GM12878 (cell line): ENCODE measurements around the gene CTNNA3. TPM values are rescaled to one million over a fixed set of nuclear protein-coding genes. Genes with fewer than 3 reads are reported as not detected.

Source experiments
- ATAC-seq: fragments of 200-7000 bp; cut with Tn5 transposase; 3 replicates; pipeline ENCODE4 v1.9.1; 2020; ENCODE audit warnings: mild to moderate bottlenecking, moderate library complexity
- BruUV-seq: library from RNA; stranded (reverse); fragments of 400-500 nt; replicated peaks from 2 replicates; lab custom pipeline; 2021; lab: Mats Ljungman, UMichigan
- CTCF ChIA-PET: fragments of 300-600 bp; sonication (Branson Sonifier 250); formaldehyde crosslinking; extraction: SDS; loops from one replicate; lab custom pipeline; 2021; ENCODE audit warnings: inconsistent platforms; lab: Yijun Ruan, JAX
- POLR2A ChIA-PET: fragments of 350-600 bp; formaldehyde crosslinking; extraction: SDS; loops from one replicate; lab custom pipeline; 2021; ENCODE audit warnings: inconsistent platforms; lab: Charles Lee
- RAD21 ChIA-PET: fragments of 300-600 bp; sonication (Branson Sonifier 250); formaldehyde crosslinking; loops from one replicate; lab custom pipeline; 2023; ENCODE audit warnings: antibody characterized with exemption; ENCODE audit not compliant: unreplicated experiment; lab: Charles Lee
- SMC1A ChIA-PET: fragments of 300-600 bp; sonication (Branson Sonifier 250); formaldehyde crosslinking; loops from one replicate; lab custom pipeline; 2023; ENCODE audit not compliant: unreplicated experiment, uncharacterized antibody; lab: Charles Lee
- DNase-seq: peaks from one replicate; pipeline ENCODE4 v3.0.0-alpha.2; 2011; ENCODE audit warnings: low read depth, low spot score
- FAIRE-seq: peaks from 3 replicates; lab custom pipeline; 2011; peaks lifted over from hg19 to GRCh38; lab: Jason Lieb, UNC
- H2AFZ ChIP-seq: 2 replicates; pipeline ENCODE4 v1.6.0; 2011; ENCODE audit warnings: low read depth, low read length, control low read depth; ENCODE audit not compliant: control insufficient read depth
- H3K27ac ChIP-seq: 2 replicates; pipeline ENCODE4 v1.5.1; 2011; ENCODE audit warnings: control low read depth; ENCODE audit not compliant: control insufficient read depth, insufficient read depth
- H3K27me3 ChIP-seq, 2 experiments: replicated peaks in 1 of 2; 2 replicates each; pipeline versions ENCODE4 v1.6.0 to v1.6.1; 2011; ENCODE audit warnings: low read length in 1 of 2; ENCODE audit not compliant: control insufficient read depth in 2 of 2, insufficient read depth in 2 of 2
- H3K36me3 ChIP-seq, 2 experiments: 2 replicates each; pipeline ENCODE4 v1.5.1; 2011; ENCODE audit warnings: low read length in 1 of 2; ENCODE audit not compliant: control insufficient read depth in 2 of 2, insufficient read depth in 2 of 2
- H3K4me1 ChIP-seq: 2 replicates; pipeline ENCODE4 v1.6.1; 2011; ENCODE audit warnings: mild to moderate bottlenecking, low read length, moderate library complexity, mixed read lengths; ENCODE audit not compliant: control insufficient read depth, insufficient read depth
- H3K4me2 ChIP-seq: 2 replicates; pipeline ENCODE4 v1.6.0; 2011; ENCODE audit warnings: control low read depth; ENCODE audit not compliant: control insufficient read depth, insufficient read depth
- H3K4me3 ChIP-seq: fragments of 200-600 bp; sonication (generic); 2 replicates; pipeline ENCODE4 v1.5.1; 2016
- H3K79me2 ChIP-seq: 2 replicates; pipeline ENCODE4 v1.6.0; 2011; ENCODE audit warnings: low read length; ENCODE audit not compliant: control insufficient read depth, insufficient read depth
- H3K9ac ChIP-seq: 2 replicates; pipeline ENCODE4 v1.8.0; 2011; ENCODE audit warnings: low read length, control low read depth, mixed read lengths; ENCODE audit not compliant: control insufficient read depth, insufficient read depth
- H3K9me3 ChIP-seq: replicated peaks from 3 replicates; pipeline ENCODE4 v1.5.1; 2011; ENCODE audit warnings: mild to moderate bottlenecking, low read length; ENCODE audit not compliant: control insufficient read depth, insufficient read depth
- H4K20me1 ChIP-seq: 2 replicates; pipeline ENCODE4 v1.6.0; 2011; ENCODE audit not compliant: control insufficient read depth, insufficient read depth
- BRCA1 ChIP-seq: IDR thresholded peaks from 2 replicates; pipeline ENCODE4 v1.6.1; 2011; ENCODE audit warnings: low read depth, low read length, improper control_type of control experiment
- CBX5 ChIP-seq: sonication (generic); IDR thresholded peaks from 2 replicates; pipeline ENCODE4 v1.6.1; 2016; ENCODE audit warnings: low read depth, moderate library complexity, mild to moderate bottlenecking, inconsistent platforms
- EP300 ChIP-seq, 2 experiments: fragments of 150-350 bp in 1 of 2; IDR thresholded peaks; 2 replicates each; pipeline ENCODE4 v1.6.1; 2011 to 2012; ENCODE audit warnings: low read depth in 2 of 2, low read length in 2 of 2, borderline replicate concordance in 1 of 2, improper control_type of control experiment in 1 of 2, inconsistent platforms in 1 of 2; ENCODE audit not compliant: control insufficient read depth in 1 of 2
- FOXK2 ChIP-seq: fragments of 450-650 bp; IDR thresholded peaks from 2 replicates; pipeline ENCODE4 v1.6.1; 2017; ENCODE audit warnings: mild to moderate bottlenecking, moderate library complexity
- NR2F1 ChIP-seq: fragments of 450-650 bp; conservative IDR thresholded peaks from 2 replicates; pipeline ENCODE4 v1.6.1; 2017; ENCODE audit warnings: mild to moderate bottlenecking
- PAX8 ChIP-seq: fragments of 450-650 bp; IDR thresholded peaks from 2 replicates; pipeline ENCODE4 v1.6.1; 2017; ENCODE audit warnings: mild to moderate bottlenecking, moderate library complexity
- RAD51 ChIP-seq: fragments of 450-650 bp; IDR thresholded peaks from 2 replicates; pipeline ENCODE4 v1.6.1; 2016; ENCODE audit warnings: moderate library complexity, mild to moderate bottlenecking, inconsistent platforms
- SMC3 ChIP-seq: IDR thresholded peaks from 2 replicates; pipeline ENCODE4 v1.6.1; 2011; ENCODE audit warnings: low read length, improper control_type of control experiment, borderline replicate concordance
- SREBF2 ChIP-seq: IDR thresholded peaks from 2 replicates; pipeline ENCODE4 v1.6.1; 2012; ENCODE audit warnings: mild to moderate bottlenecking, low read length
- TCF12 ChIP-seq: IDR thresholded peaks from 2 replicates; pipeline ENCODE4 v1.6.1; 2011; ENCODE audit warnings: low read depth, mild to moderate bottlenecking, low read length
- ZBTB4 ChIP-seq: fragments of 450-650 bp; formaldehyde crosslinking; IDR thresholded peaks from 2 replicates; pipeline ENCODE4 v1.4.0; 2022; ENCODE audit warnings: mild to moderate bottlenecking, moderate library complexity
- ZNF207 ChIP-seq: fragments of 450-650 bp; IDR thresholded peaks from 2 replicates; pipeline ENCODE4 v1.6.1; 2014; ENCODE audit warnings: antibody characterized with exemption, mild to moderate bottlenecking, borderline replicate concordance
- WGBS: methylation state at CpG from one replicate; pipeline ENCODE4 v1.1.6; 2016; ENCODE audit warnings: low lambda C conversion rate; ENCODE audit not compliant: insufficient replicate concordance, insufficient coverage; ENCODE audit errors: missing lambda C conversion rate; 5-methylcytosine and 5-hydroxymethylcytosine counted together
- in situ Hi-C: fragments of 300-500 bp; cut with MboI; formaldehyde crosslinking; loops from 9 replicates; pipeline ENCODE4 v1.14.3; 2018; ENCODE audit warnings: mixed read lengths
- intact Hi-C: fragments of 100-400 bp; cut with micrococcal nuclease; formaldehyde crosslinking; loops from one replicate; pipeline ENCODE4 v1.14.2; 2022; ENCODE audit not compliant: unreplicated experiment
- polyA plus RNA-seq, 11 experiments: library from polyadenylated mRNA; depleted of rRNA in 4 of 11; unstranded in 6 of 11; stranded (reverse) in 5 of 11; fragments of >200 nt; fragmentation: Nextera tagmentation in 4 of 11; fragmentation: Illumina TruSeq in 1 of 11; extraction: Ambion mirVana in 4 of 11; extraction: Trizol in 1 of 11; gene quantifications; 1 replicate in 1 of 11; 2 replicates in 10 of 11; pipeline versions ENCODE4 v1.2.1 to v1.2.3, GENCODE V29; 2011 to 2016; ENCODE audit warnings: inconsistent platforms in 2 of 11, missing spikeins in 2 of 11, low read depth in 1 of 11
- total RNA-seq, 4 experiments: library from RNA; depleted of rRNA in 3 of 4; stranded (reverse); fragments of >200 nt in 3 of 4; fragmentation: Illumina TruSeq in 1 of 4; extraction: Trizol in 1 of 4; gene quantifications; 2 replicates each; pipeline versions ENCODE4 v1.2.1 to v1.2.3, GENCODE V29; 2013 to 2021
- TF ChIP-seq, protein P1 (sequence below): IDR thresholded peaks from 2 replicates; pipeline ENCODE4 v1.6.1; 2011; ENCODE audit warnings: low read depth, mild to moderate bottlenecking, low read length, moderate library complexity, borderline replicate concordance; ENCODE audit errors: extremely low read depth
- TF ChIP-seq, protein P2 (sequence below): fragments of 450-650 bp; IDR thresholded peaks from 2 replicates; pipeline ENCODE4 v1.6.1; 2017; ENCODE audit warnings: mild to moderate bottlenecking
- TF ChIP-seq, protein P3 (sequence below), 3 experiments: IDR thresholded peaks in 2 of 3; conservative IDR thresholded peaks in 1 of 3; 2 replicates each; pipeline ENCODE4 v1.5.1; 2011; ENCODE audit warnings: low read depth in 3 of 3, low read length in 3 of 3, mild to moderate bottlenecking in 3 of 3, control low read depth in 2 of 3, moderate library complexity in 2 of 3, inconsistent platforms in 1 of 3, mixed read lengths in 1 of 3; ENCODE audit not compliant: control insufficient read depth in 2 of 3, insufficient read depth in 1 of 3; ENCODE audit errors: extremely low read depth in 1 of 3

Gene CTNNA3
- total and polyA plus RNA-seq, 10 of the 15 experiments (the other 5 are each of a cell fraction or from before 2014, with no cell fraction given): under 0.01 to 4.5 (median 0.22) TPM; not detected in 2

DNA sequence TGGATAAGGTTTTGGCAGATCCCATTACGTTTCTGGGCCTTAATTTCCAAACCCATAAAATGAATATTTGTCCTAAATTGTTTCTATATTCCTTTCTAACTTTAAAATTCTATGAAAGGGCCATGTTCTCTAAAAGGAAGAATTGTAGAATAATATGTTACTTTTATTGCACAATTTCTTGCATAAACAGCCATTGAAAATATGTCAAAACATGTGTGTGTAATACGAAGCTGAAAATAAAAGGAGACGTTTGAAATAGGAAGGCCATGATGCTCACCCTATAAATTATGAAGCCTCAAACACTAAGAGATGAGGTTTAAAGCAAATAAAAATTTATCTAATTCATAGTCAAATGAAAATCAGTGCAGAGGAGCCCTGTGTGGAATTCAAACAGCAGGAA, 915.2 kb downstream of the CTNNA3 start:
- RAD21 ChIA-PET: no interaction called here
- no peak overlapping the region for H2AFZ ChIP-seq
- H3K4me3 ChIP-seq: no peak overlapping the region
- BruUV-seq: no TSS peak
- H3K79me2 ChIP-seq: no peaks in the 10 kb centered on the region
- no peaks in the 10 kb centered on the region for H4K20me1 ChIP-seq
- H3K27me3 ChIP-seq: no peaks in the 10 kb centered on the region
- POLR2A ChIA-PET: no interaction called here
- in situ Hi-C loops: no loop called here
- H3K27ac ChIP-seq: no peak overlapping the region
- H3K4me2 ChIP-seq: no peak overlapping the region
- H3K36me3 ChIP-seq: no peaks in the 10 kb centered on the region
- intact Hi-C loops: no loop called here
- no peaks in the 10 kb centered on the region for H3K9me3 ChIP-seq
- DNase-seq (no peak), ATAC-seq (no peak), FAIRE-seq (no peak)
- H3K9ac ChIP-seq: no peak overlapping the region
- CTCF ChIA-PET: no interaction called here
- H3K4me1 ChIP-seq: no peaks in the 10 kb centered on the region
- SMC1A ChIA-PET: interaction anchor here (1.4 to 1.8 kb wide), 3 partner anchors 13 to 15 kb away, joined by 4 to 5 read pairs (median 5); no protein-coding TSS in a partner anchor
- 16% methylated on average over 3 of the region's 3 CpGs for WGBS
- no peak for TF ChIP-seq ZBTB4 (CRISPR knock-in tag)
- TF ChIP-seq BRCA1: no peak
- TF ChIP-seq, protein P1, sequence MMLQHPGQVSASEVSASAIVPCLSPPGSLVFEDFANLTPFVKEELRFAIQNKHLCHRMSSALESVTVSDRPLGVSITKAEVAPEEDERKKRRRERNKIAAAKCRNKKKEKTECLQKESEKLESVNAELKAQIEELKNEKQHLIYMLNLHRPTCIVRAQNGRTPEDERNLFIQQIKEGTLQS: no peak
- no peak for TF ChIP-seq SREBF2
- TF ChIP-seq SMC3: no peak
- no peak for TF ChIP-seq EP300 (IDR thresholded peaks at IDR 0.05; ENCODE audit: borderline replicate concordance in 1 of 2, control insufficient read depth in 1 of 2, low read depth in 2 of 2, low read length in 2 of 2)
- TF ChIP-seq FOXK2: no peak
- no peak for TF ChIP-seq NR2F1
- no peak for TF ChIP-seq ZNF207
- no peak for TF ChIP-seq RAD51
- TF ChIP-seq, protein P2, sequence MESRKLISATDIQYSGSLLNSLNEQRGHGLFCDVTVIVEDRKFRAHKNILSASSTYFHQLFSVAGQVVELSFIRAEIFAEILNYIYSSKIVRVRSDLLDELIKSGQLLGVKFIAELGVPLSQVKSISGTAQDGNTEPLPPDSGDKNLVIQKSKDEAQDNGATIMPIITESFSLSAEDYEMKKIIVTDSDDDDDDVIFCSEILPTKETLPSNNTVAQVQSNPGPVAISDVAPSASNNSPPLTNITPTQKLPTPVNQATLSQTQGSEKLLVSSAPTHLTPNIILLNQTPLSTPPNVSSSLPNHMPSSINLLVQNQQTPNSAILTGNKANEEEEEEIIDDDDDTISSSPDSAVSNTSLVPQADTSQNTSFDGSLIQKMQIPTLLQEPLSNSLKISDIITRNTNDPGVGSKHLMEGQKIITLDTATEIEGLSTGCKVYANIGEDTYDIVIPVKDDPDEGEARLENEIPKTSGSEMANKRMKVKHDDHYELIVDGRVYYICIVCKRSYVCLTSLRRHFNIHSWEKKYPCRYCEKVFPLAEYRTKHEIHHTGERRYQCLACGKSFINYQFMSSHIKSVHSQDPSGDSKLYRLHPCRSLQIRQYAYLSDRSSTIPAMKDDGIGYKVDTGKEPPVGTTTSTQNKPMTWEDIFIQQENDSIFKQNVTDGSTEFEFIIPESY: no peak
- TF ChIP-seq PAX8: no peak
- TF ChIP-seq, protein P3, sequence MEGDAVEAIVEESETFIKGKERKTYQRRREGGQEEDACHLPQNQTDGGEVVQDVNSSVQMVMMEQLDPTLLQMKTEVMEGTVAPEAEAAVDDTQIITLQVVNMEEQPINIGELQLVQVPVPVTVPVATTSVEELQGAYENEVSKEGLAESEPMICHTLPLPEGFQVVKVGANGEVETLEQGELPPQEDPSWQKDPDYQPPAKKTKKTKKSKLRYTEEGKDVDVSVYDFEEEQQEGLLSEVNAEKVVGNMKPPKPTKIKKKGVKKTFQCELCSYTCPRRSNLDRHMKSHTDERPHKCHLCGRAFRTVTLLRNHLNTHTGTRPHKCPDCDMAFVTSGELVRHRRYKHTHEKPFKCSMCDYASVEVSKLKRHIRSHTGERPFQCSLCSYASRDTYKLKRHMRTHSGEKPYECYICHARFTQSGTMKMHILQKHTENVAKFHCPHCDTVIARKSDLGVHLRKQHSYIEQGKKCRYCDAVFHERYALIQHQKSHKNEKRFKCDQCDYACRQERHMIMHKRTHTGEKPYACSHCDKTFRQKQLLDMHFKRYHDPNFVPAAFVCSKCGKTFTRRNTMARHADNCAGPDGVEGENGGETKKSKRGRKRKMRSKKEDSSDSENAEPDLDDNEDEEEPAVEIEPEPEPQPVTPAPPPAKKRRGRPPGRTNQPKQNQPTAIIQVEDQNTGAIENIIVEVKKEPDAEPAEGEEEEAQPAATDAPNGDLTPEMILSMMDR (IDR thresholded peaks at IDR 0.05 in 2 of 3, conservative IDR thresholded peaks at IDR 0.05 in 1 of 3; ENCODE audit: control insufficient read depth in 2 of 3, extremely low read depth in 1 of 3, insufficient read depth in 1 of 3, low read depth in 3 of 3, low read length in 3 of 3): no peak
- no peak for TF ChIP-seq TCF12
- TF ChIP-seq CBX5: no peak
